ENCODE data around the gene PRDX2. TPM values are rescaled to one million over a fixed set of nuclear protein-coding genes. Genes with fewer than 3 reads are reported as not detected.

The PRDX2 gene
- total RNA-seq, 1 donor from 2014 or later: 224 TPM

DNA sequence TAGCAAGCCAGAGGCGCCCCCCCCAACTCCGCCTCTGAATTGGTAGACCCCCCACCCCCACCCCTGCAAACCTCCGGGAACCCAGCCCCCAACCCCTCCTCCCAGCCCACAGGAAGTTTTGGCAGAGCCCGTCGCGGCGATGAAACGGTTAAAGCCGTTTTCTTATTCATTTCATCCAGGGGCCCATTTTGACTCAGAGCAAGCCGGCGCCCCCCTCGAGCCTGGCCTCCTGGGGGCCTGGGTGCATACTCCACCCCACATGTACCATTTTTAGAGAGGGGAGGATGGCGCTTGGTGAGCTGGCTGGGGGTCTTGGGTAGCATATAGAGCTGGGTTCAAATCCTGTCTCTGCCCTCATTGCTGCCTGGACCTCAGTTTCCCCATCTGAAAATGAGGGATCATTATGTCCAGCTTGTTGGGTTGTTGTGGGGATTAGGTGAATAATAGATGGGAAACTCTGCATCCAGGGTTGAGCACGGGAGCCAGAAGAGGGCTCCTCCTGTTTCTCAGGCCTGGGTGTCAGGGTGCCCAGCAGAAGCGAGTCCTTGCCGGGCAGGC, 18.2 kb downstream of the PRDX2 start:
- DNase-seq (ENCODE audit: low spot score) (no peak), ATAC-seq (no peak)

GRCh38 chr19:12782424-12783290, 18.9 kb downstream of the PRDX2 start:
- ATAC-seq (peak; percentile 66), DNase-seq (ENCODE audit: low spot score) (peak; percentile 86)

DNA sequence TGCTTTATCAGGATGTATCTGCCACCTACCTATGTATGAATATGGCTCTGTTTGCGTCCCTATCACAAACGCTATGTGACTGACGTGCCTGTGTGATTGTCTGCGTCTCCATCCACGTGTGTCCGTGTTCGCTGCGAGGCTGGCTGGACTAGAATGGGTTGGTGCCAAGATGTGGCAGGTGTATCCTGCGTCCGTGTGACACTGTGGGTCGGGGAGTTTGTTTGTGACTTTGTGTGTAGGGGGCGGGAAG, 19.5 kb downstream of the PRDX2 start:
- no peak for DNase-seq (ENCODE audit: low spot score)
- no peak for ATAC-seq

DNA sequence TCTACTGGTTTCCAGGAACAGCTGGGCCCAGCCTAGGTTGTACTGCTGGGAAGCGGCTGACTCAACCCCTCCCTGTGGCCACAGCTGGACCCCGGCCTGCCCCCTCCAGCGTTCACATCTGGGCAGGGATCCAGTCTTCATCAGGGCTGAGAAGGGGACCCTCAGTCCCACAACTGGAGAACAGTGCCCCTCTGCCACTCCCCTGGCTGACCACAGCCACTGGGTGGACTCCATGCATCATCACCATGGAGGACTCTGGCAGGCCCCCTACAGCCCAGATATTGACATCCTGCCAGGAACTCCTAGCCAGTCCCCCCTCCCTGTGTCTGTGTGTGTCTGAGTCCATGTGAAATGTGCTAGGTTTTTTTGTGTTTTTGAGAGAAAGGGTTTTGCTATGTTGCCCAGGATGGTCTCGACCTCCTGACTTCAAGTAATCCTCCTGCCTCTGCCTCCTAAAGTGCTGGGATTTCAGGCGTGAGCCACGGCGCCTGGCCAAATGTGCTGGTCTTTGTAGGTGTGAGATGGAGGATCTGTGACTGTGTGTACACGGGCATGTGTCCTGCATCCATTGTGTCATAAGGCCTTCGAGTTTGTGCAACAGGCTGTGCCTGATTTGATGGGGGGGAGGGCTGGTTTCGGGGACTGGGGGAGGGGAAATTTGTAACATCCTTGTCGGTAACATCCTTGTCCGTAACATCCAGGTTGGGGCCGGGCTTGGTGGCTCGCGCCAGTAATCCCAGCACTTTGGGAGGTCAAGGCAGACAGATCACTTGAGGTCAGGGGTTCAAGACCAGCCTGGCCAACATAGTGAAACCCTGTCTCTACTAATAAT, 22.2 kb downstream of the PRDX2 start:
- DNase-seq (ENCODE audit: low spot score) (peak; percentile 69), ATAC-seq (no peak)

- ATAC-seq (no peak), DNase-seq (ENCODE audit: low spot score) (no peak)
Measured at GRCh38 chr19:12778905-12779161, 22.8 kb downstream of the PRDX2 start.

DNA sequence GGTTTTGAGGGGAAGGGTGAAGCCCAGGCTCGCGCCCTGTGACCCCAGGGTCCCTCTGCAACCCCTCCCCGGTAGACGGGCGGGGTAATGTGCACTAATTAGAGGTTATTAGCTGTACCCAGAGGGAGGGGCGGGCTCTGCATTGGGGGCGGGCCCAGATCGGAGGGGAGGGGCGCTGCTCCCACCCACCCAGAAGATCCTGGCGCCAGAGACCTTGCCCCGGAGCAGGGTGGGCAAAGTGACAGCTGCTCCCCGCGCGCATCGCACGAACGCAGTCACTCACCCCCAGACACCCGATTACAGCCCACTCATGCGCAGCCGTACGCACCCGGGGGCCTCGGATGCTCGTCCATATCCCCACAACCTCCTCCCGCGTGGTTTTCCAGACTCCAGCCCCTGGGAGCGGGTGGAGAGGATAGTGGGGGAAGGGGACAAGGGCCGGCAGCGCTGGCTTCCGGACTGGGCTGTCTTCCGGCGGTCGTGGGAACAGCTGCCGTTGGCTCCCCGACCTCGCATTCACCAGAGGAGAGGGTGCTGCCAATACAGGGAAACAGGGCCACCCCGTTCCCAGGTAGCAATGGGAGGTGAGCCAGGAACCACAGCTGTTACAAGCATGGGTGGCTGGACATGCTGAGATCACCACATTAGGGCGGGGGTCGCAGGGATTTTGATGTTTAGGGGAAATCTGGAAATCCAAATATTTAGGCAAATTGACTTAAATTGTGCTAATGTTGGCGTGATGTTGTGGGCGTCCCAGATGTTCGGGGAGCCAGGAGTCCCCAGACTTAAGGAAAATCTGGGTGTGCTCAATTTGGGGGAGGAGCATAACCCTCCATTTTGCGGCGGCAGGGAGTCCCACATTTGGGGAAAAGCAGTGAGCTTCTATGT, 23.3 kb downstream of the PRDX2 start:
- peak; percentile 35 for ATAC-seq
- DNase-seq (ENCODE audit: low spot score): peak; percentile 75

DNA sequence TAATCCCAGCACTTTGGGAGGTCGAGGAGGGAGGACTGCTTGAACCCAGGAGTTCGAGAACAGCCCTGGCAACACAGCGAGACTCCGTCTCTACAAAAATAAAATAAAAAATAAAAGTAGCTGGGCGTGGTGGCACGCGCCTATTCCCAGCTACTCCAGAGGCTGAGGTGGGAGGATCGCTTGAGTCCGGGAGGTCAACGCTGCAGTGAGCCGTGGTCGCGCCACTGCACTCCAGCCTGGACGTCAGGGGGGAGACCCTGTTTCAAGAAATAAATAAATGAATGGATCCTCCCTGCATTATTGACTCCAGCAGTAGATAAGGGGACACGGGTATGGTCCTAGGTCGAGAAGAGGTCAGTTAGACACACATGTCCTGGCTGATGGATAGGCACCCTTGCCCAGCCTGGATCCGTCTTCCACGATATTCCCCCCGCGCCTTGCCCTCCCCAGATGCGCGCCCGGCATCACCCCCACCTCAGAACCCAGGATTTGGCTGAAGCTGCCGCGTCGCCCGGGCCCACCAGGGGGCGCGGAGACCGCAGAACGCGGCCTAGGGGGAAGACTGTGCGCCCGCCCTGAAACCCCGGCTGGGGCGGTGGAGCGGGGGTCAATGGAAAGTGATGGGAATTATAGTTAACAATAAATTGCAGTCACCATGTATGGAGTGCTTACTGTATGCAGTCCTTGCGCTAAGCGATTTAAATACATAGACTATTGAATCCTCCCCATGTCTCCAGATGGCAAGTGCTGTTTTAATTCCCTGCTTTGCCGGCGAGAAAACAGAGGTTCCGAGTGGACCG, 24.2 kb downstream of the PRDX2 start:
- DNase-seq (ENCODE audit: low spot score) (peak; percentile 81), ATAC-seq (peak; percentile 62)

DNA sequence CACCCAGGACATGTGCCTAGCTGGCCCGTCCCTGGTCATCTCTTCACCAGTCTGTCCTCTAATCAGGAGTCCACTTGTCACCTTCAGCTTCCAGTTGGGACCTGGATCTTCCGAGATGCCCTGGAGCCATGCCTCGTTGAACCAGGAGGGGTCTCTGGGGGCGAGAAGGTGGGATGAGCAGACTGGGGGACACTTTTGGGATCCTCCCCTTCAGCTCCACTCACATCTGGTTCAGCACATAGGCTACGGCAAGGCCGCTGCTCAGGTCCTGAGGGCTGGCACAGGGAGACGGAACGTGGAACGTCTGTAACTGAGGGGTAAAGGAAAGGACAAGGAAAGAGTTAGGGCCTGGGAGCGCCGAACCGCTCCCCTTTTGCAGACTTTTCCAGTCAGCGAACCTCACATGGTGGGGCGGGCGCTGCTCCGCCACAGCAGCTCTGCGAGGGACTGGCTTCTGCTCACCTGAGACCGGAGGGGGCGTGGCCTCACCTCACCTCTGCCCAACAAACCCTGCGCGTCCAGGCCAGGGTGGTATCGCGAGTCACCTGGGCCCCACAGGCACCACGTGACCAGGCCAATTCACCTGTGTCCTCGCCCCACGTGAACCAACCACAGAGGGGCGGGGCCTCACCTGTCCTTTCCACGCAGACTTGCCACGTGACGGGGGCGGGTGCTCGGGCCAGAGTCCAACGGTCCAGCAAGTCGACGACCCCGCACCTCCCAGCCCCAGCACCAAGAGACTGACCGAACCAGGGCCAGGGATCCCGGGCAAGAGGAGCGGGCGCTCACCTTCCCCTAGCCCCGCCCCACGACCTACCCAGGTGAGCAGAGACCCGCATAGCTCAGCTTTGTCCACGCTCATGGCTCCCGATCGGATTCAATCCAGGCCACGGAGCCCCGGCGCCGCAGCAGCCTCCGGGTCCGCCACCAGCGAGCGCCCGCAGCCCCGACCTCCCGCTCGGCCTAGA, 26.7 kb downstream of the PRDX2 start, which contains the start of gene HOOK2:
Gene HOOK2 (minus strand): TSS at position 965 of the 968 bp plus-strand sequence. CDS start 103 bp downstream, at position 862.
- peak; percentile 43 for ATAC-seq

GRCh38 chr19:12773571-12773970, 28.0 kb downstream of the PRDX2 start:
- no peak for ATAC-seq
- no peak for DNase-seq (ENCODE audit: low spot score)

More for the DNA sequence above, 26.7 kb downstream of the PRDX2 start, which contains the start of gene HOOK2:
- peak; percentile 89 for DNase-seq (ENCODE audit: low spot score)

DNA sequence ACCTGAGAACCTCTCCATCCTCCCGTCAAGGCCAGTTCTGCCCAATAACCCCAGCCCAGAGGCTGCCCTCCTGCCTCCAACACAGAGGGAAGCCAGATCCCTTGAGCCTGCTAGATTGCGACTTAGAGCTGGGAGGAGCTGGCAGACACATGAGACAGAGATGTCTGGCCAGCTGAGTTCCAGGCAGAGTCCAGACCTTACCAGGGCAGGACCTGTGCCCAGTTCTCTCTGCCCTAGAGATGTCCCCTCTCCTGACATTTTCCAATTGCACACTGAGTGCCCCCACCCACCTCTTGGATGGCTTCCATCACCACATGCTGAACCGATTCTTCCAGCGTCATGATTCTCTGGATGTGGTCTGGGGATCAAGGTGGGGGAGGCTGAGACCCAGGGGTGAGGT, 29.3 kb downstream of the PRDX2 start:
- ATAC-seq (no peak), DNase-seq (ENCODE audit: low spot score) (no peak)

- DNase-seq (ENCODE audit: low spot score) (no peak), ATAC-seq (no peak)
Measured at GRCh38 chr19:12770922-12771321, 30.7 kb downstream of the PRDX2 start.

DNA sequence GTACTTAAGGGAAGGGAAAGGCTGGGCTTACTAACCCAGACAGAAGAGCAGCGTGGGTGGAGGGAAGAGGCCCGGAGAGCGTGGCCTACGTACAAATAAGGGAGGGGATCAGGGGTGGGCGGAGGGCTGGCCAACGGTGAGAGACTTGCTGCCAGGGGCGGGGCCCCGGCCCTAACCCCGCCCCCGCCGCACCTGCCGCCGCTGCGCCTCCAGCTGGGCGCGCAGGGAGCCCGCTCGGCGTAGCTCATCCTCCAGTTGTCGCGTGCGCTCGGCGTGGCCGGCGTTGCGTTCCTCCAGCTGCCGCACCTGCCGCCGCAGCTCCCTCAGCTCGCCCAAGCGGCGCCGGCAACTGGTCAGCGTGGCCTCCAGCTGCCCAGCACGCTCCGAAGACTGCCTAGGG, 31.9 kb downstream of the PRDX2 start:
- DNase-seq (ENCODE audit: low spot score): no peak

GRCh38 chr19:12767666-12768065, 33.9 kb downstream of the PRDX2 start:
- DNase-seq (ENCODE audit: low spot score) (no peak), ATAC-seq (no peak)

More for the DNA sequence above, 31.9 kb downstream of the PRDX2 start:
- no peak for ATAC-seq

DNA sequence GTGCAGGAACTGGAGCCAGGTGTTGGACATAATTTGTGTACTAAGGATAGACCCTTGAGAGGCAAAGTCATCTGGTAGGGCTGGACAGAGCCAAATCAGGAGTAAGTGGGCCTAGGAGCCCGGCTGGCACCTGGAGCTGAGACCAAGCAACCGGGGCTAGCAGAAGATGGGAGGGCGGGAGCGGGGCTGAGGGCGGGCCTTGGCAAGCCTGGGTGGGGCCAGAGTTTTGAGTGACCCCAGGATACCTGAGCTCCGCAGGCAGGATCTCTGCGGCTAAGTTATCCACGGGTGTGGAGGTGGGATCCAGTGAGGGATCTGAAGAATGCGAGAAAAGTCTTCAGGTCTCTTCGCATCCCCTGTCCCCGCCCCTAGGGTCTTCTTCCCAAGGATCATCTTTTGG, 34.5 kb downstream of the PRDX2 start:
- ATAC-seq (no peak), DNase-seq (ENCODE audit: low spot score) (no peak)

DNA sequence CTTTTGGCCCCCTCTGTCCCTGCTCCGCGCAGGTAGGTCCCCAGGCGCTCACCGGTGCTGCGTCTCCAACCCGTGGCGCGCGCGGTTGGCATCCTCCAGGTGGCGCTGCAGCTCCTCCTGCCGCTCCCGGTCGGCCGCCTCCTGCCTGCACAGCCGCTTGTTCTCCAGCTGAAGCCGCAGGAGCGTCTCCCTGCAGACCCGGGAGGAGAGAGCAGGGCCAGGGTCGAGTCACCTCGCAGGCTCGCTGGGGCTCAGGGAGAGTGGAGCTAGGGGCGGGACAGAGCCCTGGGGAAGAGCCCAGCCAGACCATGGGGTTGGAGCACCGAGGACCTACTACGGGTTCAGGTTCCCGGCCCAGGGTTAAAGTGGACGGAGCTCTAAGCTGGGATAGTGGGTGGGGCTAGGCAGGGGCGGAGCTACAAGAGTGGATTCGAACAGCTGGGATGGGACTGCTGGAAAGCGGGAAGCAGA, 35.5 kb downstream of the PRDX2 start:
- DNase-seq (ENCODE audit: low spot score): no peak
- ATAC-seq: no peak

GRCh38 chr19:12764698-12765097, 36.9 kb downstream of the PRDX2 start:
- ATAC-seq: no peak
- DNase-seq (ENCODE audit: low spot score): no peak

DNA sequence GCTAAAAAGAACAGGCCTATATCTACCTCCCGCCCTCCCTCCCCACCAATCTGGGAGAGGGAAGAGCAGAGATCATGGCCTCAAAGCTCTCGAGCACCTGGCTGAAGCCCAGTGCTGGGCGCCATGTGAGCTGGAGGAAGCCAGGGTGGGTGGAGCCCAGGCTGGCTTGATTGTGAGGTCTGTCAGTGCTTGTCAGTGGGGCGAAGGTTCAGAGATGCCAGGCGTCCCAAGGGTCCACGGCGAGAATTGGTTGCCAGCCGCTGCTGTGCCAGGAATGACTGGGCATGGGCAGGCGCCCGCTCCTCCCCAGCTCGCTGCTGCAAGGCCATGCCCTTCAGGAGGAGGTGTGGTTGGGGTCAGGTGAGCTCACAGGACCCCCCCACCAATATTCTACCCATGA, 38.5 kb downstream of the PRDX2 start:
- DNase-seq (ENCODE audit: low spot score) (peak; percentile 77), ATAC-seq (peak; percentile 85)

DNA sequence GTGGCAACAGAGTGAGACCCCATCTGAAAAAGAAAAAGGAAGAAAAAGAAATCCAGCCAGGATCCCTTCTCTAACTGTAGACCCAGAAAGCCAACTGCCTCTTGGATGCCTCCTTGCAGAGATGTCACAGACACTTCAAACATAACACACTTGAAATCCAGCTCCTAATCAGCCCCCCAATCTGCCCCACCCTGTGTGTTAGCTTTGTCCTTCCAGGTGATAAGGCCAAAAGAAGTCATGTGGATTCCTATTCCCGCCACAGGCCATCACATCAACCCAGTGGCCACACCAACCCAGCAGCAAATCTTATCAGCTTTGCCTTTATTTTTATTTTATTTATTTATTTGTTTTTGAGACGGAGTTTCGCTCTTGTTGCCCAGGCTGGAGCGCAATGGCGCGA, 41.9 kb downstream of the PRDX2 start:
- no peak for DNase-seq (ENCODE audit: low spot score)
- ATAC-seq: no peak

Data from left lobe of liver (tissue), 2 donors.